ENCODE data around the gene TCAIM.

Gene TCAIM, protein sequence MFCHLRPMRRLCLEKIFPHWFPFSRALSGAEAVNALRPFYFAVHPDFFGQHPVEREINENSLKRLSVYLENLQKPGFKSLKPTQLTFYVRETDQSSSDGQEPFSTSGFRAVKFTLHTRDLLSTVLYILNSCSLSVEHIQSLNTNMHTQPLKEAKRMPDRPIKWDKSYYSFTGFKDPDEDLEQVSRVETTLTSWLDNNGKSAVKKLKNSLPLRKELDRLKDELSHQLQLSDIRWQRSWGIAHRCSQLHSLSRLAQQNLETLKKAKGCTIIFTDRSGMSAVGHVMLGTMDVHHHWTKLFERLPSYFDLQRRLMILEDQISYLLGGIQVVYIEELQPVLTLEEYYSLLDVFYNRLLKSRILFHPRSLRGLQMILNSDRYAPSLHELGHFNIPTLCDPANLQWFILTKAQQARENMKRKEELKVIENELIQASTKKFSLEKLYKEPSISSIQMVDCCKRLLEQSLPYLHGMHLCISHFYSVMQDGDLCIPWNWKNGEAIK

GRCh38 chr3:44338010-44338827 lies at the start of gene TCAIM:
TSS of gene TCAIM (plus strand) at chr3:44338766. CDS start at chr3:44354783, 16,017 bp downstream.
- DNase-seq = peak; percentile 99

DNA sequence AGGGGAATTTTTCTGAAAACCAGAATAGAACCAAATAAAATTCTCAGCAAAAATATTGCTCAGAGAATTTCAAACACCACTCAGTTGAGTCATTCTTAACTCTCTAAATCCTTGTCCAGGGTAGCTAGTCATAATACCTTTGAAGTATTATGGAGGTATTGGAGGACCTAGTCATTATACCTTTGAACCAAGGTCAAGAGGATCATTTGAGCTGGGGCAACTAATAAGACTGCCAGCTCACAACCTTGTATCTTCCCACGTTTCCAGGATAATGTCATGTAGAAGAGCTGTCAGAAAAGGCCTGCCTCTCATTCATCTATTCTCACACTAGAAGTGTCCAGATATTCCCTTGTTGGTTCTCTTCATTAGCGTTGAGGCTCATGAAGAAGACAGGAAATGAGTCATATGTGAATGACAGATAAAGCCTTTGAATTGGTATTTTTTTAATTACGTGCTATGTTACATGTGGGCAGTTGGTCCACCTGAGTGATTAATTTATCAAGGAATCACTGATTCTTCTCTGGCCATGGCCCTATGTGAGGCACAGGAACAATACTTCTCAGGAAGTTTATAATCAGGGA lies 48.6 kb upstream of the TCAIM start:
- no peak for DNase-seq

DNA sequence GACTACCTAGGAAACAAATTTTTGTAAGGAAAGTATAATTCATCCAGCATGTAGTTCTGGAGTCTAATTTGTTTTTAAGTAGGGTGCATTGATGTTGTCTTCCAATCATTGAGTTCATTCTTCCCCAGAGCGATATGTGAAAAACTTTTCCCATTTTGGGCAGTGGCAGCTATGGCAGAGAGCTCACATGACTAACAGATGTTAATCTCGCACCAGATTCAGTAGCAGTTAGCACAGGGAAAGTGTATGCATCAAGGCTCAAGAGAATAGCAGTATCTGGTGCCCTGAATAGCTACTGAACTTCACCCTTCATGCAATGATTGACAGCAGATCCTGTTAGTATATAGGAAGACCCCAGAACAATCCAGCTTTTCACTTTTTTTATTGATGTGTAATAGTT lies 46.3 kb upstream of the TCAIM start:
- DNase-seq = no peak

GRCh38 chr3:44292947-44293346 lies 45.6 kb upstream of the TCAIM start:
- no peak for DNase-seq

DNA sequence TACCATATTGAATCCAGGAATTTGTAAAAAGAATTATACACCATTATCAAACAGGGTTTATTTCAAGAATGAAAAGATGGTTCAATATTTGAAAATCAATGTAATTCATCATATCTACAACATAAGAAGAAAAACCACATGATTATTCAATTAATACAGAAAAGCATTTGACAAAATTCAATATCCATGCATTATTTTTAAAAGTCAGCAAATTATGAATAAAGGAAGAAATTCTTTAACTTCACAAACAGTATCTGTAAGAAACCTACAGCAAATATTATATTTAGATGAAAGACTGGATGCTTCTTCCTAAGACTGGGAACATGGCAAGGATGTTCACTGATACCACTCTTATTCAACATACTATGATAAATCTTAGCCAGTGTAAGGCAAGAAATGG lies 41.3 kb upstream of the TCAIM start:
- no peak for DNase-seq

GRCh38 chr3:44301746-44302145 lies 36.8 kb upstream of the TCAIM start:
- DNase-seq = no peak

- no peak for DNase-seq
These were observed 29.1 kb upstream of the TCAIM start for GRCh38 chr3:44309500-44309899.

GRCh38 chr3:44318891-44319311 lies 19.7 kb upstream of the TCAIM start:
- no peak for DNase-seq

DNA sequence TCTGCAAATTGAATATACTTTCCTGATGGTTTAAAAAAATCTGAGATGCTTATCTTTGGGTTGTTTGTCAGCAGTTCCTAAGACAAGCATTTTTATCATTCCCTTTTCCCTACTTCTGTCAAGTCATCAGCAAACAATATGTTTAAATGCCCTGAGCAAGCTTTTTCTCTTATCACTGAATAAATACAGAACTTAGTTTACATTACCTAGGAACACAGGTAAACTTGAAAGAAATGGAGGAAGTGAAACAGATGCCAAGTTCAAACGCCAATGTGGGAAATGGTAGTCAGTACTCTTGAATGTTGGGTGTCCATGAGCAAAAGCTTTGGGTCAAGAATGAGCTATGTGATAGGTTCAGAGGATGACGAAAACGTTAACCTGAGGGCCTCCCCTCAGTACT lies 17.2 kb upstream of the TCAIM start:
- DNase-seq = no peak

DNA sequence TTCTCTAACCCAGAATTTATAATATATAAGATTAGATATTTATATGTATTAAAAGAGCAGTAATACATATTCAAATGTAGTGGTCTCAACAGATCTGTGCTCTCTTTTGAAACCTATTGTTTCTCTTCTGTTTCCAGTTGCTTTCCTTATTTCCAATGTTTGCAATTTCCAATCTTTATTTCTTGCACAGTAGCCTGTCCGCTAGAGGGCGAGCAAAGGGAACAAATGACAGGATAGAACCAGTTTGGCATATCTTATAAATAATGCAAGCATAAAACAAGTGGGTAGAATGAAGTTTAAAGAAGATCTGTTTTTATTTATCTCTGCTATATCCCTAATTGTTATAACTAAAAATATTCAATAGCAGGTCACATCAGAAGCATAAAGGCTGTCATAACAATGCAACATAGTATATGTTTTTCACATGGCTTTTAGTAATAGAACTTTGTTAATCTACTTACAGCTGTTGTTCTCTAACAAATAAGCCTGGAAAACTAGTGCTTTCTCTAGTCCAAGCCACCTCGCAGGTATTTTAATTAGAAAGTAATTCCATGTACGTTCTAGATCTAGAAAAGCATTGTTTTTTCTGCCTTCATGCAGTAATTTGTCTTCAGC lies 15.1 kb upstream of the TCAIM start:
- DNase-seq = peak; percentile 41

DNA sequence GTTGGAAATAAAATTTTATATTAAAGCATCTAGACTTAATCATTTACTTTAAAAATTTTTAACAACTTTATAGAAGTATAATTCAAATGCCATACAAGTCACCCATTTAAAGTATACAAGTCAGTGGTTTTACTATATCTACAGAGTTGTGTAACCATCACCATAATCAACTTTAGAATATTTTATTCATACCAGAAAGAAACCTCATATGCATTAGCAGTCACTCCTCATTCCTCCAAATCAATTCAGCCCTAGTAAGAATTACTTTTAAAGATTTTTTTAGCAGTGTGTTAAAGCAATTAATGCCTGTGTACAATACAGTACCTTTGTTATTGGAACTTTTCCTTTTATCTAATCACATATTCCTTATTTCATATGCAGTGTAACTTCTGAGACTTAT lies 14.0 kb upstream of the TCAIM start:
- DNase-seq = no peak

DNA sequence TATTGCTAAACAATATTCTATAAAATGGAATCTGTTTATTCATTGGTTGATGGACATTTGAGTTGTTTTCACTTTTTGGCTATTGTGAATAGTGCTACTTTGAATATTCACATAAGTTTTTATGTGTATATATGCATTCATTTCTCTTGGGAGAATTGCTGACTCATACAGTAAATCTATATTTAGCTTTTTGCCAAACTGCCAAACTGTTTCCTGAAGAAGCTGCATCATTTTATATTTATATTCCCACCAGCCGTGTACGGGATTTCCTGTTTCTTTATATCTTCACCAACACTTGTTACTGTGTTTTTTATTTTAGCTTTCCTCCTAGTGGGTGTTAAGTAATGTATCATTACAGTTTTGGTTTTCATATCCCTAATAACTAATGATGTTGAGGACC lies 12.5 kb upstream of the TCAIM start:
- no peak for DNase-seq

DNA sequence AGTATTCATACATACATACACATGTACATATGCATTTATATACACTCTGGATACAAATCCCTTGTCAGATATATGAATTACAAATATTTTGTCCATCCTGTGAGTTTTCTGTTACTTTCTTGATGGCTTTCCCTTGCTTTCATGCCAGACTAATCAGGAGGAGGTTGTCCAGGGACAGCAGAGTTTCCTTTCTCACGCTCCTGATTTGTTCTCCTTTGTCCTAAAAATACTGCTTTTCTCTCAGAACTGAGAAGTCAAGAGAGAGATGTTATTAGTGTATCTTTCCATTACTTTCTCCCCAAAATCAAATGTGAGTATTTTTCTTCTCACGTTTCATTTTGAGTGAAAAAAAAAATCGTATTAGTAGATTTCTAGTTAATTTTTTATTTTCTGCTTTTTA lies 12.1 kb upstream of the TCAIM start:
- no peak for DNase-seq

GRCh38 chr3:44329946-44330345 lies 8.6 kb upstream of the TCAIM start:
- no peak for DNase-seq

DNA sequence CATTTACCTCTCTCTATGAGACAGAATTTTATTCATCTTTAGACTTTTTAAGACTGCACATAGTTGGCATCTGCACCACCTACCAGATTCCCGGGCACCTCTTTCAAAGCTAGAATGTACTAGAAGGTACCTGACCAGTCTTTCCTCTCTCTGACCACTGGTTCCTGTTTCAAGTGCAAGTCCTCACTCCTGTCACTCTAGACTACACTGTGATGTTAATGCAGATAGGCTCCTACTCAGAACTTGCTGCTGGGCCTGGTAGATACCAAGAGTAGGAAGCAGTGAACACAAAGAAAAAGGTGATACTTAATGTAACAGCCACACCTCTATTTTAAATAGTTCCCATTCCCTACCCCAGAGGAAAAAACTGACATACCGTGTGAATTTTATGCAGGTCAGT lies 8.1 kb upstream of the TCAIM start:
- no peak for DNase-seq

- DNase-seq = no peak
These were observed 4.2 kb upstream of the TCAIM start for GRCh38 chr3:44334326-44334725.

GRCh38 chr3:44337248-44337785 lies 1.2 kb upstream of the TCAIM start:
- DNase-seq = no peak

- no peak for DNase-seq
These were observed 212 bp downstream of the TCAIM start for GRCh38 chr3:44338828-44339127.

DNA sequence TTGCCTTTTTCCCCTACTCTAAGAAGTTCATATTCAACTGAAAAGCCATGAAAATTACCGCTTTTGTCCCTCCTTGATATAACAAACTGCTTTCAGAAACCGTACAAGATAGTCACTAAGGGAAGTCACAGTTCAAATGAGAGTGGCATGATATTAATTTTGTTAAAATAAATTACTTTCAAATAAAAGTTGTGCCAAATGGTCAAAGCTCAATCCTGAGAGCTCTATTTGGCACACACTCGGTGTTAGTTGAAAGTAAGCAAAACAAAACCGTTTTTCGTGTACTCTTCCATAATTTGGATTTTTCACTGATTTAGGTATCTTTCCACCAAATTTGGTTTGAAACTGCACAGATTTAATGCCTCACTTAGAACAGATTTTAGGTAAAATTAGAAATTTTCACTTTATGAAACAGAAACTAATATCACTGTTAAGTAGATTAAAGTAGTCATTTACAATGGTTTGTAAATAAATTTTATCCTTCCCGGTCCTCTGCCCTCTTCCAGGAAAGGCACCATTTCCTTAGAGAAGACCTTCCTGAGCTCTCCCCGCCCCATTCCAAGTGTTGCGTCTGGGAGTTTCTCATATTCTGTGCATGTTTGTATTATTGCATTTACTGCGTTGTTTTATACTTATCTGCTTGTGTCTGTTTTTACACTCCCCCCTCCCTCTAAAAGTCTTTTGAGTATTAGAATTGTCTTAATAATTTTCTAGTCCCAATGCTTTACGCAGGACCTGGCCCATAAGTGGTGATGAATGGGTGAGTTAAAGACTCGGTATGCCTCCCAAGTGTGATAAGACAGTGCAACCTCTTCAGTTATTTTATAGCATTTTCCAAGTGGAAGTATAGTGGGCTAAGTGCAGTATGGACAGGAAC lies 853 bp downstream of the TCAIM start:
- DNase-seq = no peak

DNA sequence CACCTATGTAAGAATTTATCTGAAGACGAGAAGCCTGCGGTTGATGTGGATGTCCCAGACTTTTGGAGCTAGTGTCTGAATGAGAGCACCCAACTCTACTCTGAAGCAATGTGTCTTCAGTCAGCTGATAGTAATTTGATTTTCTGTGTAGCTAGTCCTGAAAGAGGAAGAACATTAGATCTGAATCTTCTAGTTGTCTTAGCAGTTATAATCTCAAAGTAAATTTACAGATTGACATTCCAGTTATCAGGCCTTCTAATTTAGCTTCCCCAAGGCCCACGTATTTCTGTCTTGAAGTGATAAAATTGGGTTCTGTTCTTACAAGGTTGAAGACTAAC lies 1.5 kb downstream of the TCAIM start:
- DNase-seq = no peak

GRCh38 chr3:44342176-44342790 lies 3.7 kb downstream of the TCAIM start:
- DNase-seq = no peak

- no peak for DNase-seq
These were observed 4.9 kb downstream of the TCAIM start for GRCh38 chr3:44343421-44343820.
